HTERT RPE-1 (cell line): Measurements from ENCODE around the gene SRRD.
"Not testable (repeated sequence)": the region's sequence is repeated elsewhere in the genome, so short reads cannot be mapped to it uniquely, and the experiment has no call there.

Source experiments
- in situ Hi-C: fragments of 300-500 bp; cut with MboI; formaldehyde crosslinking; loops from 4 replicates; pipeline ENCODE4 v1.14.3; 2020; ENCODE audit warnings: low sequenced_read_pairs

The SRRD gene

DNA sequence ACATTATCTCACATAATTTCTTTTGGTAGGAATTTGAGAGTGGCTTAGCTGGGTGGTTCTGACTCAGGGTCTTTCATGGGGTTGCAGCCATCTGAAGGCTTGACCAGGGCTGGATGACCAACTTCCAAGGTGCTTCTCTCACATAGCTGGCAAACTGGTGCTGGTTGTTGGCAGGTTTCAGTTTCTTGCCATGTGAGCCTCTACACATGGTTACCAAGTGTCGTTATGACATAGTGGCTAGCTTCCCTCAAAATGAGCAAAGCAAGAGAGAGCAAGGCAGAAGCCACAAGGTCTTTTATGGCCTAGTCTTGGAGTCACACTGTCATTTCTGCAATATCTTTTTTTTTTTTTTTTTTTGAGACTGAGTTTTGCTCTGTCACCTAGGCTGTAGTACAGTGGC lies 32.8 kb downstream of the SRRD start:
- in situ Hi-C loops, result no loop called here

DNA sequence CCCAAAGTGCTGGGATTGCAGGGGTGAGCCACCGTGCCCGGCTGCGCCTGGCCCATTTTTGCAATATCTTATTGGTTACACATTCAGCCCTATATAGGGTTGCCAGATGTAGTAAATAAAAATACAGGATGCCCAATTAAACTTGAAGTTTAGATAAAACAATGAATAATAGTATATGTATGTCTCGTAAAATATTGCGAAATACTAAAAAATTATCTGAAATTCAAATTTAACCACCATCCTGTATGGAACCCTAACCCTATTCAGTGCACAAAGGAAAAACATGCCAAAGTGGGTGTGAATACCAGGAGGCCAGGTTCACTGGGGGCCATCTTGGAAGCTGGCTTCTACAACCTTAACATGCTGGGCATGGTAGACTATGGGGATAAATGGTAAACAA lies 33.8 kb downstream of the SRRD start:
- in situ Hi-C loops, result no loop called here

DNA sequence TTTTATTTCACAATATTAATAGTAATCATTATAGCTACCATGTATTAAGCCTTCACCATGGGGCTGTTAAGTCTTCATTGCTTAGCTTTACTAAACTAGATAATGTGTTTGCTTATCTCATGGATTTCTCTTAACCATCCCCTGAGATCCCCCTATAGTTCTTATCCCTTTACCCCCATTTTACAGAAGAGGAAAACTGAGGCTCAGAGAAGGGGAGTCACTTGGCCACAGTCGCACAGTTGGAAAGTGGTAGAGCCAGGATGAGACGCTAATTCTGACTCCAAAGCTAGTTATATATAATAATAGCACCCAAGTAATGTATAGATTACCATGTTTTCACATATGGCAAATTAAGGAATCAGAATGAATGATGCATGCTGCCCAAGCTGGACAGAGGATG lies 38.3 kb downstream of the SRRD start:
- in situ Hi-C loops, result no loop called here

DNA sequence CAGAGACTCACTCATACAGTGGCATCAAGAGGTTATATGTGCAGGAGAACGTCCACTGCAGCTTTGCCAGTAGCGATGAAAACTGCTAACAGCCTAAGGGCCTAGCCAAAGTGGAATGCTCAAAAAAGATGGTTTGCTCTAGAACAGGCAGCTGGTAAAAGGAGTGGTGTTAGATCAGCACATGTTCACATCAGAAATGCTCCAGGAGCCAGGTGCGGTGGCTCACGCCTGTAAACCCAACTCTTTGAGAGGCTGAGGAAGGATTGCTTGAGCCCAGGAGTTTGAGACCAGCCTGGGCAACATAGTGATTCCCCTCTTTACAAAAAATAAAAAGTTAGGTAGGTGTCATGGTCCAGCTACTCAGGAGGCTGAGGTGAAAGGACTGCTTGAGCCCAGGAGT lies 38.9 kb downstream of the SRRD start:
- in situ Hi-C loops, result no loop called here

DNA sequence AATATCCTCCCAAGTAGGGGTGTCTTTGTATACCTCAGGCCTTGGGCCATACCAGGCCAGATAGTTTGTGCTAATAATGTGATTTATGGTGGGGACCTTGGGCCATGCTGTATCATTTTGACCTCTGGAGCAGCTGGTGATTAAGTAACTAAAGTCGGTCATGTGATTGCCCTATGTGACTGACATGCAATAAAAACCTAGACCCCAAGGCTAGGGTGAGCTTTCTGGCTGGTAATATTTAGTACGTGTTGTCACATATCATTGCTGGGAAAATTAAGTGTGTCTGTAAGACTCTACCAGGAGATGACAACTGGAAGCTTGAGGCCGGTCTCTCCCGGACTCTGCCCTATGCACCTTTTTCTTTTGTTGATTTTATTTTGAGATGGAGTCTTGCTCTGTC lies 41.2 kb downstream of the SRRD start:
- in situ Hi-C loops, result no loop called here

DNA sequence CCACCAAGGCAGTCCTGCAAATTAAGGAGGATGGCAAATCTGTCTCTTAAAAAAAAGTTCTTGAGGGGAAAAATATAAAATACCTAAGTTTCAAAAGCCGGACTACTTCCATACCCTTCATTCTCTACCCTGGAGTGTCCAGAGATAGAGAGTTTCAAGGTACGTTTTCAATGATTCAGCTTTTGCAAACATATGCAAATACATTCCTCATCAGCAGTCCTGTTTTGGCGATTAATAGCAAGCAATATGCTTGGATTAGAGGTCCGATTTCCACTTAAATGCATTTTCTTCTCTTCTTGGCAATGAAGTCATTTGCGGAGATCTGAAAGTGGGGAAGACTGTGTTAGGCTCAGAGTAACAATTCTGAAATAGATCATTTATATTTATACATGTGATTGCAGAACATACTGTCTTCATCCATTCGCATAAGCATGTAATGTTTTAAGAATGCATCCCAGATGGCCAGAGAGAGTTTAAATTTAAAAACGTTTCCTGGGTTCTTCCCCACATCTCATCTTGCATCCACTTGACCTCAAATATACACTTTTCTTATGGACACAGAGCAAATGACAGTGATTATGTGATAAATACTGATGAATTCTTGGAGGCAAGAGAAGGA lies 42.4 kb downstream of the SRRD start:
- in situ Hi-C loops, result no loop called here

DNA sequence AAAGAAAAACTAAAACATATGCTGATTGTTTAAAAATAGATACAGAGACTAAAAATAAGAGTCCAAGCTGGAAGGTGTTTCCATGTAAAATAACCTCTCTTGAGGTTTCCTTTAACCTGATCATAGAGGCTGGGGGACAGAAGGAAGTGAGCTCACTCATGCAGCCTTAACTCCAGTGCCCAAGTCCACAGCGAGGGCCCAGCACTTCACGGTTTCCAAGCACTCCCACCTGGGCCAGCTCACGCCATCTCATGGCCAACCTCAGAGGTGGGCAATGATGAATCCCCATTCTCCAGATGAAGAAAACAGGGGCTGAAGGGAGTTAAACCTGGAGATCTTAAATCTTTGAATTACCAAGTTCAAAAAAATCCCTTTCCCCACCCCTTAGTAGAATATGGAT lies 43.5 kb downstream of the SRRD start:
- in situ Hi-C loops, result no loop called here

DNA sequence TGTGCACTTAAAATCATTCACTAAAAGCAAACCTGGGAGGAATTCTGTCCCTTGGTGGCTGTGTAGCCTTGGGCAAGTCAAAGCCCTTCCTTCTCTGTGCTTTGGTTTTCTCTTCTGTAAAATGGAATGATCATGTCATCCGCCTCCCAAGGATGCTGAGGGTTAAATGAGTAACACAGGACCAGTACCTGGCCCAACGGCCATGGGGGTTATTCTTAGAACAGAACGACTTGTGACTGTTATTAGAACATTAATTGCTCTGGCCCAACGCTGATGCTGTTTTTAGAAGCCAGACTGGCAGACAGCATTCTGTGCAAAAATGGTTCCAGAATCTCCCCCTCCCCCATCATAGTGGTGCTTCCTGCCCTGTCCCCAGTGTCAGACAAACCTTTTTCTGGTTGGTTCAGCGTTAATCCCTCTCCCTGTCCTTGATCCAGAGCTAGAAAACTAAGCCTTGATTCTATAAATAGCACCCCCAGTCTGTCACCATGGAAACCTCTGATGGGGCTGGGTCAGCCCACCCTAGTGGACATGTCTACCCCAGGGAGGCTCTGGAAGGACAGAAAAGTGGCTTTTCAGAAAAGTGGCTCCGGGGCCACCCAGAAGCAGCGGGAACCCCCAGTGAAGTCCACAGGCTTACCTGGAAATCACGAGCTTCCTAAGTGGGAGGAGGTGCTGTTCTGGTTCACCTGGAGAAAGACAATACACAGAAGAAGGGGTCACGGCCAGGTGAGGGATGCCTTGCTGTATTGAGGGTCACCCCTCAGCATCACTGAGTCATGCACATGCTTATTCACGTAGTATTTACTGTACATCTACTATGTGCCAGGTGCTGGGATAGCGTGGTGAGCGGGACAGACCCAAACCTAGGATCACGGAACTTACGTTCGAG lies 44.1 kb downstream of the SRRD start:
- in situ Hi-C loops, result no loop called here

DNA sequence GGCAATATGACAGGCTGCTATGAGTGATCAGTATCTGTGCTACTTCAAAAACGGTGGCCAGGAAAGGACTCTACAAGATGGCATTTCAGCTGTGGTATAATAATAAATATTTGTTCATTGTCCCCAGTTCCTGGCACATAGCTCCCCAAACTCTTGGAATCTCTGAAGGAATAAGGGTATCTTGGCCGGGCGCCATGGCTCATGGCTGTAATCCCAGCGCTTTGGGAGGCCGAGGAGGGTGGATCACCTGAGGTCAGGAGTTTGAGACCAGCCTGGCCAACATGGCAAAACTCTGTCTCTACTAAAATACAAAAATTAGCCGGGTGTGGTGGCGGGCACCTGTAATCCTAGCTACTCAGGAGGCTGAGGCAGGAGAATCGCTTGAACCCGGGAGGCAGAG lies 44.8 kb downstream of the SRRD start:
- in situ Hi-C loops, result not testable (repeated sequence)

DNA sequence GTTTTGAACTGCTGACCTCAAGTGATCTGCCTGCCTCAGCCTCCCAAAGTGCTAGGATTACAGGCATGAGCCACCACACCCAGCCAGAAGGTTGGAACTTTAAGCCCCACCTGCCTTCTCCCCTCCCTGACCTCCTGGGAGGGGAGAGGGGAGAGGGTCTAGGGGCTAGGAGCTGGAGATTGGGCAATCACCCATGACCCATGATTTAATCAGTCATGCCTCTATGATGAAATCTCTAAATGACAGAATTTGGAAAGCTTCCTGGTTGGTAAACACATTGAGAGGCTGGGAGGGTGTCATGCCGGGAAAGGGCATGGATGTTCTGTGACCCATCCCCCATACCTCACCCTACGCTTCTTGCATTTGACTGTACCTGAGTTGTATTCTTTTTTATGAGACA lies 45.7 kb downstream of the SRRD start:
- in situ Hi-C loops, result no loop called here

DNA sequence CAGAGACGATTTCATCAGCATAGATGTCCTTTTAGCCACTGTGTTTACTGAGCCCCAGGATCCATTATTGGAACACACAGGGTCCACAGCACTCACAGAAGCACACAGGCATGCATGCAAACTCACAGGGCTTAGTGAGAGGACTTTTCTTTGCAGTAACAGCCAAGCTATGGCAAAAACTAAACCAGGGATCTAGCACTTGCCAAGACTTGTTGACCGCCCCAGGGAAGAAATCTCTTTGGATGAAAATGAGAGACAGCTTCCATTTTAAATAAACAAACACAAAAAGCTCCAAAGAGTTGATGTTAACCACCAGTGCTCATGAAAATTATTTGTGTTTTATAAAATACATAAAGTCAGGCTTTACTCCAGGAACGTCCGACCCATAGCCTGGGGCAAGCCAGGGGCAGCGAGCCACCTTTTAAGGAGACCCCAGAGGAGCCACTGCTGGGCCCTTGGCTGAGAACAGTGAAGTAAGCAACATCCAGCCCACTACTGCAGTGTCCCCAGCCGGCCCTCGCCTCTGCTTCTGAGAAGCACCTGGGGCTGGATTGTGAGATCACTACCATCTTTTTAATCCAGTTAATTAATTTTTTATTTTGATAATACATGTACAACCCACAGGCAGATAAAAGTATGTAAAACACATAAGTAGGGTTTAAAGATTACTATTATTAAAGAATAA lies 50.6 kb downstream of the SRRD start:
- in situ Hi-C loops, result no loop called here

DNA sequence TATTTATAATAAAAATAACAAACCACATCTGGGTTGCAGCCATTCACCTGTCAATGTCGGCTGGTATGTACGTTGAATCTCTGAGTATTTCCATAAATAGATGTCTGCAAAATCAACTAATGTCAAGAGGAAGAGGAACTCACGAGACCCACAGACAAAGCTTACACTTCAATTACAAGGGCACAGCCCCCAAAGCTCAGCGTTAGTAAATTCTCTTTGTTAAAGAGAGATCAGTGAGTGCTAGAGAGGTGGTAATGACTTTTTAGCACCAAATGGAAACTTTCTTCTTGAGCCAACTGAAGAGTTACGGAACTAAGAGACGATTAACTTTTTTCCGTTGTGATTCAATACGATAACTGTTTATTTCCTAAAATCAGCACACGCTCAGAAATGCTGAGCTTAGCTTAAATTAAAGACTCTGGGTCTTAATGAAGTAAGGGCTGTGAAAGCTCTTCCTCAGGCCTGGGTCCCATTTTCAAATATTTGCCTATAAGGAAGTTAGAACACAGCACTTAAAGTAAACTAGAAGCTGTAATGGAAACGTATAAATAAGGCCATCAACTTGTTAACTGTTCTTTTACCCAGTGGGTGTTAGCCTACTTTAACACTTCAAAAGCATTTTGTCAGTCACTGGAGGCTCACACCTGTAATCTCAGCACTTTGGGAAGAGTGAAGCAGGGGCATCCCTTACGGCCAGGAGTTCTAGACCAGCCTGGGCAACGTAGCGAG lies 51.4 kb downstream of the SRRD start:
- in situ Hi-C loops, result no loop called here

DNA sequence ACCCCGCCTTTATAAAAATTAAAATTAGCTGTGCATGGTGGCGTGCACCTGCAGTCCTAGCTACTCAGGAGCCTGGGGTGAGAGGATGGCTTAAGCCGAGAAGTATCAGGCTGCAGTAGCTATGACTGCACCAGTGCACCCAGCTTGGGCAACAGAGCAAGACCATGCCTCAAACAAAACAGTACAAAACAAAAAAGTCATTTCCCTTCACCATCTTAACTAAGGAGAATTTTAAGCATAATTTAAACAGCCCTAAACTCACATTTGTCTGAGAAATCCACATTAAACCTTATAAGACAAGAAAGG lies 51.9 kb downstream of the SRRD start:
- in situ Hi-C loops, result no loop called here

DNA sequence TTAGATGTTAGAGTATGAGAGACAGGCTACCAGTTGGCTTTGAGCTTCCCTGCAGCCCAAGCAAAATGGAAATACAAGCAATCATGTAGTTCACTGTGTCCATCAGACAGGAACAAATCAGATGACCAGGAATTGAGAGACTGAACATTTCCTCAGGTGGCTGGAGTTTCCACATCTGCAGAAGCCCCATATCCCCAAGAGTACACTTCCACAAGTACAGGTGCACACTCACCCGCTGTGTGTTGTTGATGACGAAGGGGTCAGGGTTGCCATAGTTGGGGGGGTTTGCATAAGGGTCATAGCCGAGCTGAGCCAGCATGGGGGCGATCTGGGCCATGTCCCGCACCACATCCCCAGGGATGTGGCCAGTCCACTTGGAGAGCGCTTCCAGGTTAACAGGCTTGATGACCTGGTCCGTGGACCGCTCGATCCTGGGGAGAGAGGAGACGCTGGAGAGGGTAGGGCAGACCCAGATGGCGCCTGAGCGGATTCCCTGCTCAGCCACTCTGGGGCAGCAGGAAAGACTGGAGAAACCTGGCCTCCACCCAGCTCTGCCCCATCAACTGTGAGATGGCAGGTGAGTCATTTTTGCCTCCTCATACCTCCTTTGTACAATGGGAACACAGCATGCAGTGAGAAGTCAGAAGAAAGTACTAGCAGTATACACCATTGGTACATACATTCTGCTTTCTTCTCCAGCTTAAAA lies 52.5 kb downstream of the SRRD start:
- in situ Hi-C loops, result no loop called here

DNA sequence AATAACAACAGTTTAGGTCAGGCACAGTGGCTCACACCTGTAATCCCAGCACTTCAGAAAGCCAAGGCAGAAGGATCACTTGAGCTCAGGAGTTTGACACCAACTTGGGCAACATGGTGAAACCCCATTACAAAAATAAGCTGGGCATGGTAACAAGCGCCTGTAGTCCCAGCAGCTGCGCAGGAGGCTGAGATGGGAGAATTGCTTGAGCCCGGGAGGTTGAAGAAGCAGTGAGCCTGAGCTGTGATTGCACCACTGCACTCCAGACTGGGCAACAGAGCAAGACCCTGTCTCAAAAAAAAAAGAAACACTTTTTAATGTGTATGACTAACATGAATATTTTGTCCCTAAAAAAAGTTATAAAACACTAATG lies 53.1 kb downstream of the SRRD start:
- in situ Hi-C loops, result no loop called here

DNA sequence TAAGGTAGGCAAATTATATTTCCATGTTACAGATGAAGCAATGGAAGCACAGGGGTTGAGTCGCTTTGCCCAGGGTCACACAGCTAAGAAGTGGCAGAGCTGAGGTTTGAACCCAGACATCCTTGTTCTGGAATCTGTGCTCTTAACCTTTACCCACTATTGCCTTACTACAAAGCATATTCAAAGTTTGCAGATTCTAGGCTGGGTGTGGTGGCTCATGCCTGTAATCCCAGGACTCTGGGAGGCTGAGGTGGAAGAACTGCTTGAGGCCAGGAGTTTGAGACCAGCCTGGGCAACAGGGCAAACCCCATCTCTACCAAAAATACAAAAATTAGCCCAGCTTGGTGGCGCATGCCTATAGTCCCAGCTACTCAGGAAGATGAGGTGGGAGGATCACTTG lies 56.4 kb downstream of the SRRD start:
- in situ Hi-C loops, result no loop called here

DNA sequence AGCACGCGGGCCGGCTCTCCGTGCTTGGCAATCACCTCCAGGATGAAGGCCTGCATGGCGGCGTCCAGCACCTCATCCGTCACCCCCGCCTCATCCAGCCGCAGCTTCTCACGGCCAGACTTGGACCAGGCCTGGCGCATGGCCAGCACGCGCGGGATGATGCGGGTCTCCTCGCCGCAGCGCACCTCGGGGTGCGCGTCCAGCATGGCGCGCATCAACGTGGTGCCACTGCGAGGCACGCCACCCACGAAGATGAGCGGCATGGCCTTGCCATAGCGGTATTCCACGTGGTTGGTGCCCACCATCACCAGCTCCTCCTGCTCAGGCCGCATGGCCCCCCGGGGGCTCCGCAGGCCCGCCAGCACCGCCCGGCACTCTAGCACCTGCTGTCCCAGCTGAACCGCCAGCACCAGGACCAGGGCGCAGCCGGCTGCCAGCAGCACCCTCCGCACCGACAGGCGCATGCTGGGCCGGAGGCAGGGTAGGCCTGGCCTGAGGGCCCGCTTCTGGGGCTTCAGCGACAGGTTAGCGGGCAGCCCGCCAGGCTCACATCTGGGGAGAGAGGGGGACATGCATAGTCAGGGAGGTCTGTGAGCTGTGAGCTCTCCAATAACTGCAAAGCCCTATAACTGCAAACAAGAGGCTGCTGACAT lies 57.6 kb downstream of the SRRD start:
- in situ Hi-C loops, result no loop called here

DNA sequence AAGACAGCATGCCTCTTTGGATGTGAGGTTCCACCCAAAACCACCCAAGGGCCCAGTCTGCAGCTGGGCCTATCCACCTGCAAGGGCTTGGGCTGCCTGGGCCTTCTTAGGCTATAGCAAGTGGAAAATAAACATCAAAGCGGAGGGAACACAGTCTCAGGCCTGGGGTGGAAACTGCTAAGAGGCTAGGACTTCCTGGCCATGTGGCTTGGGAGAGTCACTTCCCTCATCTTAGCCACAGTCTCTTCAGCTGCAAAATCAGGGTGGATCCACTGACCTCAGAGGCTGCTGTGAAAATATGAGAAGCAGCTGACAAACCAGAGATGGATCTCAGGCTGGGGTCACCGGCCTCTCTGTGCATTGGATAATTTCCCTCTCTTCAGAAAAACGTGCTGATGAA lies 59.2 kb downstream of the SRRD start:
- in situ Hi-C loops, result no loop called here
